Thoracic aorta endothelial cell (primary cell): ENCODE measurements around the gene SNRNP48. TPM values are rescaled to one million over a fixed set of nuclear protein-coding genes. Genes with fewer than 3 reads are reported as not detected.

Experiments
- total RNA-seq: library from RNA; depleted of rRNA; stranded (reverse); fragments of >200 nt; gene quantifications from 2 replicates; pipeline ENCODE4 v1.2.3, GENCODE V29; 2012

The SNRNP48 gene, protein sequence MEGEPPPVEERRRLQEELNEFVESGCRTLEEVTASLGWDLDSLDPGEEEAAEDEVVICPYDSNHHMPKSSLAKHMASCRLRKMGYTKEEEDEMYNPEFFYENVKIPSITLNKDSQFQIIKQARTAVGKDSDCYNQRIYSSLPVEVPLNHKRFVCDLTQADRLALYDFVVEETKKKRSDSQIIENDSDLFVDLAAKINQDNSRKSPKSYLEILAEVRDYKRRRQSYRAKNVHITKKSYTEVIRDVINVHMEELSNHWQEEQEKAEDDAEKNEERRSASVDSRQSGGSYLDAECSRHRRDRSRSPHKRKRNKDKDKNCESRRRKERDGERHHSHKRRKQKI
- total RNA-seq: 26.9 and 28.9 TPM in 2 replicates

DNA sequence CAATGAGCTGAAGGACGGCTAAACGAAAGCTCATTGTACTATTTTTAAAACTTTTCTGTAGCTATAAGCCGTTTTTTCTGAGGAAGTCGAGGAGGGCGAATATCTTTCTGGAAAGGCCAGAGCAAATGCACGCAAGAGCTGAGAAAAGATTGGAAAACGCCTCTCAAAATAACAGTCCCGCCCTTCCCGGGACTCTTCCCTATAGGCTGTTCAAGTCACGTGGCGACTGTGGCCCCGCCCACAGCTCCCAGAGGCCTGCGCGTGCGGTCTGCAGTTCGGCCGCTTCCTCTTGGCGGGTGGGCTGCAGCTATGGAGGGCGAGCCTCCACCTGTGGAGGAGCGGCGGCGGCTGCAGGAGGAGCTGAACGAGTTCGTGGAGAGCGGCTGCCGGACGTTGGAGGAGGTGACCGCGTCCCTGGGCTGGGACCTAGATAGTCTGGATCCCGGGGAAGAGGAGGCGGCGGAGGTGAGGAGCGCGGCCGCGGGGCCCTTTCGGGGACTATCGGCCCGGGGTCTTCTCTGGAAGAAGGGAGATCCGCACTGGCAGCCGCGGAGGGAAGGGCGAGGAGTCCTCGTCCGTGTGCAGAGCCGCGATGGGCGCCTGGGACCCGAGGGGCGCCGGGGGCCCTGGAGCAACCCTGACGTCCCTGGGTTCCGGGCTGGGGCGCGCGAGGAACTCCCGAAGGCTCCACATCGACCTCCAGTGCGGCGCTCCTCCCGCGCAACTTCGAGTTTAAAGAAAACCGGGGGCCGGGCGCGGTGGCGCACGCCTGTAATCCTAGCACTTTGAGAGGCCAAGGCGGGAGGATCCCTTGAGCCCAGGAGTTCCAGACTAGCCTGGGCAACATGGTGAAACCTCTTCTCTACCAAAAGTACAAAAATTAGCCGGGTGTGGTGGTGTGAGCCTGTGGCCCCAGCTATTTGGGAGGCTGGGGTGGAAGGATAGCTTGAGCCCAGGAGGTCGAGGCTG, at the start of gene SNRNP48:
Gene SNRNP48 (plus strand): TSS at position 250 of the 969 bp plus-strand sequence. CDS start 60 bp downstream, at position 310.

DNA sequence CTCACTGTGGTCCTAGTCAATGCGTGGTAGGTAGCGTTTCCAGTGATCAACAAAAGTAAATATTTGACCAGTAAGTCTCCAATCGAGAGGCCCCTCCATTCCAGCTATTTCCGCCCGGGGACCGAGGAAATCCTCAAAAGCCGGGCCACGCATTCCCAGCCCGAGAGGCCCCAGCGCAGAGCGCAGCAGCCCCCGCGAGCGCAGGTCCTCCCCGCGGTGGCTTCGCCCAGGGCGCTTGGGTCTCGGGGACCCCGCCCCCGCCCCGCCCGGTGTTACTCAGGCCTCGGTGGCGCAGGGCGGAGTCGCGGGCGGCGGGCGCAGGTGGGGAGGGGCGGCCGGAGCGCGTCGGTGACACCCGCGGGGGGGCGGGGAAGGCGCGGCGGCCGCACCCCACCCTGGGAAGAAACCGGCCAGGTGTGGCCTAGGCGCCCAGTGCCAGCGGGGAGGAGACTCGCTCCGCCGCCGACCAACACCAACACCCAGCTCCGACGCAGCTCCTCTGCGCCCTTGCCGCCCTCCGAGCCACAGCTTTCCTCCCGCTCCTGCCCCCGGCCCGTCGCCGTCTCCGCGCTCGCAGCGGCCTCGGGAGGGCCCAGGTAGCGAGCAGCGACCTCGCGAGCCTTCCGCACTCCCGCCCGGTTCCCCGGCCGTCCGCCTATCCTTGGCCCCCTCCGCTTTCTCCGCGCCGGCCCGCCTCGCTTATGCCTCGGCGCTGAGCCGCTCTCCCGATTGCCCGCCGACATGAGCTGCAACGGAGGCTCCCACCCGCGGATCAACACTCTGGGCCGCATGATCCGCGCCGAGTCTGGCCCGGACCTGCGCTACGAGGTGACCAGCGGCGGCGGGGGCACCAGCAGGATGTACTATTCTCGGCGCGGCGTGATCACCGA, 48.6 kb upstream of the SNRNP48 start, which contains the start of gene DSP:
Gene DSP (plus strand): TSS at position 497 of the 890 bp plus-strand sequence. CDS start 245 bp downstream, at position 742.

Other genes starting within 250 kb of the SNRNP48 start
- gene CAGE1, start 200.5 kb upstream of the SNRNP48 start, total RNA-seq: under 0.01 and 0.07 TPM in 2 replicates
- 23.2 and 32.0 TPM in 2 replicates for gene RIOK1, start 200.4 kb upstream of the SNRNP48 start, total RNA-seq
- gene DSP, start 48.5 kb upstream of the SNRNP48 start, total RNA-seq: under 0.01 and 0.22 TPM in 2 replicates
- 203 and 233 TPM in 2 replicates for gene BMP6, start 135.9 kb downstream of the SNRNP48 start, total RNA-seq